Cortex of kidney (tissue), 1 donor: ENCODE measurements around the gene LNPK.
"Not testable (repeated sequence)": the region's sequence is repeated elsewhere in the genome, so short reads cannot be mapped to it uniquely, and the experiment has no call there.

Source experiments
- DNase-seq: peaks from one replicate; lab custom pipeline; 2025; lab: John Stamatoyannopoulos, UW

LNPK gene

DNA sequence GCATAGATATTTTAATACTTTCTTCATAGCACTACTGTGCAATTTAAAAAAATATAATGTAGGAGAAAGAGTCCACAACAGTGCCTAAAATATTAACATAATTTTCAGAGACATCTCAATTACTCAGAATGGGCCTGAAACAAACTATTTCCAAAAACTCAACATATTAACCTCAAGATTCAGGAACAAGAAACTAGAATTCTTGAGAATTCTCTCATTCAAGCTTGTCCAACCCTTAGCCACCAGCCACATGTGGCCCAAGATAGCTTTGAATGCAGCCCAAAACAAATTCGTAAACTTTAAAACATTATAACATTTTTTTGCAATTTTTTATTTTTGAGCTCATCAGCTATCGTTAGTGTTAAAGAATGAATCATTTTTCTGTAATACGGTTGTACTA, 35.2 kb downstream of the LNPK start:
- DNase-seq: no peak

DNA sequence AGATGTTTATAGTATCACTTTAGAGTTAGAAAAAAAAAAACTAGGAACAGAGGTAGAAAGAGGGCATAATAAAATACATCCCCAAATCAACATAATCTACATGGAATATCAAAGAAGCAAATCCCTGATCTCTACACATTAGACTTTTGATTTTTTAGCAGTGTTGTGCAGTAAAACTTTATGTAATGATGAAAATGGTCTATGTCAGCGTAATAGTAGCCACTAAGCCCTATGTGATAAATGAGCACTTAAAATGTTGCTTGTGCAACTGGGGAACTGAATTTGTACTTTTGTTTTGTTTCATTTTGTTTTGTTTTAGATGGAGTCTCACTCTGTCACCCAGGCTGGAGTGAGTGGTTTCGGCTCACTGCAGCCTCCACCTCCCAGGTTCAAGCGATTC, 36.3 kb downstream of the LNPK start:
- no peak for DNase-seq

DNA sequence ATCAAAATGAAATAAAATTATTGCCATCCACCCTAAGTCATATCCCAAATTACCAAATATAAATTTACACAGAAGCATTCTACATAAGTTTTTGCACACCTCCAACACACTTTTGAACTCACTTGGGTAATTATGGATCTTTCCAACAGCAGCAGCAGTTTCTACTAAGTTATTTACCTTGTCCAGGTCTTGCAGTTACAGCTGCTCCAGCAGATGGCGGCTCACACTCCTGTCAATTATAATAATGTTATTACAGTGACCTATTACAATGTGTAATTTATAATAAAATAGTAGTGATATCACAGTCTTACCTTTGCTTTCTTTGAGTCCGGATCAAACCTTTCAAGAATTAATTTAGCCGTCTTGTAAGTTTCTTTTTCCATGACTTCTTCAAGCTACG, 37.9 kb downstream of the LNPK start:
- DNase-seq: no peak

DNA sequence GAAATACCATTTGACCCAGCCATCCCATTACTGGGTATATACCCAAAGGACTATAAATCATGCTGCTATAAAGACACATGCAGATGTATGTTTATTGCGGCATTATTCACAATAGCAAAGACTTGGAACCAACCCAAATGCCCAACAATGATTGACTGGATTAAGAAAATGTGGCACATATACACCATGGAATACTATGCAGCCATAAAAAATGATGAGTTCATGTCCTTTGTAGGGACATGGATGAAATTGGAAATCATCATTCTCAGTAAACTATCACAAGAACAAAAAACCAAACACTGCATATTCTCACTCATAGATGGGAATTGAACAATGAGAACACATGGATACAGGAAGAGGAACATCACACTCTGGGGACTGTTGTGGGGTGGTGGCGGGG, 38.9 kb downstream of the LNPK start:
- not testable (repeated sequence) for DNase-seq

DNA sequence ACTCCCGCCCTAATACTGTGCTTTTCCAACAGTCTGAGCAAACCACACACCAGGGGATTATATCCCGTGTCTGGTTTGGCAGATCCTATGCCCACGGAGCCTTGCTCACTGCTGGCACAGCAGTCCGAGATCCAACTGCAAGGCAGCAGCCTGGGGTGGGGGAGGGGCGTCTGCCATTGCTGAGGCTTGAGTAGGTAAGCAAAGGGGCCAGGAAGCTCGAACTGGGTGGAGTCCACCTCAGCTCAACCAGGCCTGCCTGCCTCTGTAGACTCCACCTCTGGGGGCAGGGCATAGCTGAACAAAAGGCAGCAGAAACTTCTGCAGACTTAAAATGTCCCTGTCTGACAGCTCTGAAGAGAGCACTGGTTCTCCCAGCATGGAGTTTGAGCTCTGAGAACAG, 44.2 kb downstream of the LNPK start:
- DNase-seq: no peak

DNA sequence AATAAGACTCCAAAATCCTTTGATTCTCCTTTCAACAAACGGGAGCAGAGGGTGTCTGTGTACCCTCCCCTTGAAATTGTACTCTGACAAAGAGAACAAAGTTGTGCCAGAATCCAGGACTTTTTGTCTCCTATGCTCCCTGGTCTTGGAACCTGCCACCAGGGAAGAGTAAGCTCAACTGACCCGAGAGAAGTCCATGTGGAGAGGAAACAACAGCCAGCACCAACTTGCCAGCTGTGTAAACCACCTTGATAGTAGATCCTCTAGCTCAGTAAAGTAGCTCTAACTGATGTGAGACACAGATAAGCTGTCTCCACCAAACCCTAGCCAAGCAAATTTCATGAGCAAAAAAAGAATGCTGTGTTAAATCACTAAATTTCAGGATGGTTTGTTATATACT, 46.9 kb downstream of the LNPK start:
- DNase-seq: no peak

DNA sequence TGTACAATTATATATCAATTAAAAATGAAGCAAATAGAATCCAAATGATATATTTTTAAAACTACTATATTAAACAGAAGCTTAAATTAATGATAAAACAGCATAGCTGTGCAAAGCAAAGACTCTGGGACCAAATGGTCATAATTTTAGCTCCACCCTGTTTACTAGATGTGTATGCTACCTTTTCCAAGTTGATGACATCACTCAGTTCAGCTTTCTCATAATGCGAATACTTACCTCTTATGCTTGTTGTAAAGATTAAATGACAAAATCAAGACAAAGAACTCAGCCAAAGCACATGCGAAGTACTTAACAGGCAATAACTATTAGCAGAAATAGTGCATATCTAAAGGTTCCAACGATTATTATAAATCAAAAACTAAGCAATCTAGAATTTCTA, 51.6 kb downstream of the LNPK start:
- DNase-seq: no peak

DNA sequence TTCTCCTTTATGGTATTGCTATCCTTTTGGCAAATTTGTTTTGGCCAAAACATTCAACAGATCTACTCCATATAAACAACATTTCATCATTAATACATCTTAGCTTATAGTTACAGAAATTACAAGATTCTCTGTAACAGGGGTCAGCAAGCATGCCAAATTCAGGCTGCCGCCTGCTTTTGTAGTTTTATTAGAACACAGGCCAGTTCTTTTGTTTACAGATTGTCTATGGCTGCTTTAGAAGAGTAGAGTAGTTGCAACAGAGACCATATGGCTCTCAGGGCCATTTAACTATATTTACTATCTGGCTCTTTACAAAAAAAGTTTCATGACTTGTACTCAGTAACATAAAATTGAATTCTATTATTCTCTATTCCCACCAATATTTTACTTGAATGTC, 53.9 kb downstream of the LNPK start:
- DNase-seq: no peak

DNA sequence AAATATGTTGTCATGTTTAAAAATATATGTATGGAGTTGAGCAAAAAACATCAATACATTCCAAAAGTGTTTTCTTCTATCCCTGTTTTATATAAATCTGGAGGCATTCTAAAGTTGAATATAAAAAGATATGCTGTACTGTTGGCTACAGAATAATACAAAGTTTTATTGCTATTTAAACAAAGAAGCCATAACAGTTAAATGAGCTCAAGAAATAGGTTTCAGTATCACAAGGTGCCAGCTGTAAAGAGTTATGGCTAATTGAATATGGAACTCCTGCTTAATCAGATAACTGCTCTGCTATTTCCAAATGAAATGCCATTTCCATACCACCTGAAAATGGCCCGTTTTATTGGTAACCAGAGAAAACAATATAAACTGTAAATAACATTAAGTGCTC, 55.0 kb downstream of the LNPK start:
- no peak for DNase-seq

DNA sequence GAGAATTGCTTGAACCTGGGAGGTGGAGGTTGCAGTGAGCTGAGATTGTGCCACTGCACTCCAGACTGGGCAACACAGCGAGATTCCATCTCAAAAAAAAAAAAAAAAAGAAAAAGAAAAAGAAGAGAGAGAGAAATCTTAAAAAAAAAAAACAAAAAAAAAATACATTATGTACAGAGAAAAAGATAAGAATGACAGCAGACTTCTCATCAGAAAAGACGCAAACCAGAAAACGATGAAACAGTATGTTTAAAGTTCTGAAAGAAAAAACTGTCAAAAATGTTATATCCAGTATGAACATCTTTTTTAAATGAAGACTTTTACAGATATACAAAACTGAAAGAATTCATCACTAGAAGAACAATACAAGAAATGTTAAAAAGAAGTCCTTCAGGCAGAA, 60.4 kb downstream of the LNPK start:
- no peak for DNase-seq

DNA sequence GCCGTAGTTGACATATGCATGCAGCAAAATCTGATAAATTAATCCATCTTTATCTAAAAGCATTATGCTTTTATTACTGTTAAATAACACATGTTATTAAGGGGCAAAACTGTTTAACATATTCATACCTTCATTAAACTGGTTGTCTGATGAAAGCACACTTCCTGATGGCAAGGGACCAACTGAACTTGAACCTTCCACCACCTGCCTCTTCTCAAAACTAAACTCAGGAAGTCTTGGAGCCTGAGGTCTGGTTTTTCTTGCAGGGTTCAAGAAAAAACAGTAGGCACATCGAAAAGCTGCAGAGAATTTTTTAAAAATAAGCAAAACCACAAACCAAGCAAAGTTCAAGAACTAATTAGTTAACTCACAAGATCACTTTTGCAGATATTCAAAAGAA, 64.9 kb downstream of the LNPK start:
- no peak for DNase-seq

DNA sequence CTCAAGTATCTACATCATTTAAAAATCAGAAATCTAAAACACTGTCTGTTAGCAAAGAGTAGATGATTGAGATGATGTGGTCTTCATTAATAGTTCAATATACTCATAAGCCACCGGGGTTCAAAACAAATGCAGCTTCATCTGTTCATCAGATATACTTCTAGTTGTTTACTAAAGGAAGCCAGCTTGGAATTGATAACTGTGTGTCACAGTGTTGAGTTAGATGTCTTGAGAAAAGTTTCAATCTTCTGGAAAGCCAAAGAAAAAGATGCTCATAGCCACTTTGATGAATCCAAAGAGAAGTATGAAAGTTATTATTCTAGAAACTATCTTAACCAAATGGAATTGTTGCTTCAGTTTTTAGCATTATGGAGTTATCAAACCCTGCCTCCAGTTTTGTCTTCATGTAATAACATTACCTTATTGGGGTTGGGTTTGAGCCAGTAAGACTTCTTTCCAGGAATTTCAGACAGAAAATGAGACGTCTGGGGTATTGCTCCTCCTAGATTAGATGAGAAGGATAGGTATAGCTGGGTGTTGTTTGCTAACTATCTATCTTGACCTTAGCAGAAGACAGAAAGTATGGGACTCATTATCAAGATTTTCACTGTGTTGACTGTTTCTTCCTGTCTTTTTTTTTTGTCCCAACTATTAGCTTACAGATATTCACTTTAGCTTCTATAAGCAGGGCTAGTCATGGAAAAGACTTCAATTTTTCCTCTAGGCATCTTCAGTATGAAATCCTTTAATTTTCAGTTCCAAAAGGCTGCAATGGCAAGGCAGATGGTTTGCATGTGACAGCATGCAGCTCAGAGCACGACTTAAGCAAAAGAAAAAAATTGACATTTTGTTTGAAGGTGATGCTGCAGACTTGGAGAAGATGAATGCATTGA, 66.5 kb downstream of the LNPK start:
- no peak for DNase-seq

DNA sequence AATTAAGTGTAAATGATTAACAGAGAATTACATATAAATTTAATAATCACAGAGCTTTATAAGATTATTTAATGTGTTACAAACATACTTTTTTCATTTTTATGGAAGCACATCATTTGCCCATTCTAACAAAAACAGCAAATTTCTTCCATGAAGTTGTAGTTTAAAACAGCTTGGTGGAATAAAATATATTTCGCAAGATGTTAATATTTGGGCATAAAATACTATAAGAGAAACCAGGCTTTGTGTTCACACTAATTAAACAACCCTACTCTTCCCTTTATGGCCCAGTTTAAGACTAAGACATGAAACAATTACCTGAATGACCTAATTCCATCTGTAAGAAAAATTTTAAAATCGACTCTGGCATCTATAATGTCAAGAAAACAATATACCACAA, 69.4 kb downstream of the LNPK start:
- DNase-seq: no peak

DNA sequence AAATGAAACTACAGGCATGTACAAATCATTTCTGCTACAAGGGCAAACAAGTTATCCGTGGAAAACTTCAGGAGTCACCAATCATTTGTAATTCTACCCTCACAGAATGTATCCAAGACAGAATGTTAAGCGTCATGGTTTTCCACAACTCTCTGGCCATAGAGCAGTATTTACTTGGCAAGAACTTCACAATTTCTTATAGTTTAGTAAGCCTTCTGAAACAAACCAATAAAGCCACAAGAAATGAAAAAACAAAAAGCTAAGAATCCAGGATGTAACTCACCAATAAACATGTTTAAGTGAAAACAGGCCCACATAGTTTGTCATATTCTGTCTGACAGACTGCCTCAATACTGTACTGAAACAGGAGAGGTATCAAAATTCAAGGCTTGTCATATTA, 70.3 kb downstream of the LNPK start:
- no peak for DNase-seq

DNA sequence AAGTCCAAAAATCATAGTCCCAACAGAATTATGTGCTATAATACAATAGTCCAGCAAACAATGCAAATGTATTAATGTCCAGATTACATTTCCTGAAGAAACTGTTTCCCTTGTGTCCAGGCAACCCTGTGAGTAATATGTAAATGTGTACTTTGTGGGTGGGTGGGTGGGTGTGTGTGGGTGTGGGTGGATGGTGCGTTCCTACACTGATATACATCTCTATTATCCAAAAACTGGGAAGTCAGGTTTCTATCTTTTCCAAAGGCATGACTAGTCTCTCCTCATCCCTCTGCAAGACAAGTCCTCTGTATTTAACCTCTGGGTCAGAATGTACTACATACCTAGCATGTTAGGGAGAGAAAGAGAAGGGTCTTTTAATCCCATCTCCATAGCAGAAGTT, 71.6 kb downstream of the LNPK start:
- DNase-seq: no peak

DNA sequence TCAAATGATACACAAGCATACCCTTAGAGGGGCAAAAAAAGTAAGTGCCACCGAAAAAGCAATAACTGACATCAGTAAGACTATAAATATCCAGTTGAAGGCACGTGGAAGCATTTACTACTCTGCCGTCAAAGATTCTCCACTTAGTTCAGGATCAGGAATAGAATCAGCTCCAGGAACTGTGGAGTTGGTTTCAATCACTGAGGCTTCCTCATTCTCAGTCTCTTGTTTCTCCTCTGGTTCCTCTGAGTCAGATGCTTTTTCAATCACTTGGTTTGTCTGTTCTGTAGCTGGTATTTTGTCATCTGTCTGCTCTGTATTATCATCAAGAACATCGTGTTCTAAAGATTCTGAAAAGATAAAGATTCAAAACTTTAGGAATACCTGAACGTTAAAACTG, 72.2 kb downstream of the LNPK start:
- no peak for DNase-seq

DNA sequence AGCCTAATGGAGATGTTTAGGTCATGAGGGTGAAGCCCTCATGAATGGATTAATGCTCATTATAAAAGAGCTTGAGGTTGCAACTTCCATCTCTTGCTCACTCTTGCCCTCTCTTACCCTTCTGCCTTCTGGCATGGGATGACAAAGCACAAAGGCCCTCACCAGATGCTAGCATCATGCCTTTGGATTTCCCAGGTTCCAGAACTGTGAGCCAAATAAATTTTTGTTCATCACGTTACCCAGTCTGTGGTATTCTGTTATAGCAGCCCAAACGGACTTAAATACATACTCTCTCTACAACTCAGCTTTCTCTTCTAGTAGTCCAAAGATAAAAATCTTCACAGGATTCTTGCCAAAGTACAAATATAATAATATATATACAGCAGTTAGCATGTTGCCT, 75.8 kb downstream of the LNPK start:
- no peak for DNase-seq

DNA sequence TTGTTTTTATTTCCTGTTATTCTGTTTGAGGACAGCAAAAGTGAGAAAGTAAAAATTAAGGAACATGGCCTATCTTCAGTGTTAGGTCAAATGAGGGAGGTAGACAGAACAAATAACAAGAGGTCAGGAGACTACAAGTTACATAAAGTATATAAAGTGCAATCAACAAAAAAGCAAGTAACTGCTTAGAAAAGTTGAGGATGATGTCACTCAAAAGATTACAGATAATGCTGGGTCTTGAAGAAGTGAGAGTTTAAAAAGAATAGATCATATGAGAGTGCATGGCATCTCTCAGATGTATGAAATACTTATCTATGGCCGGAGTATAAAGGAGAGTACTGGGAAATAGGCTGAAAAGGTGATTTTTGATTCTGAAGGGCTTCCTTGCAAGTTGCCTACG, 79.9 kb downstream of the LNPK start:
- no peak for DNase-seq

DNA sequence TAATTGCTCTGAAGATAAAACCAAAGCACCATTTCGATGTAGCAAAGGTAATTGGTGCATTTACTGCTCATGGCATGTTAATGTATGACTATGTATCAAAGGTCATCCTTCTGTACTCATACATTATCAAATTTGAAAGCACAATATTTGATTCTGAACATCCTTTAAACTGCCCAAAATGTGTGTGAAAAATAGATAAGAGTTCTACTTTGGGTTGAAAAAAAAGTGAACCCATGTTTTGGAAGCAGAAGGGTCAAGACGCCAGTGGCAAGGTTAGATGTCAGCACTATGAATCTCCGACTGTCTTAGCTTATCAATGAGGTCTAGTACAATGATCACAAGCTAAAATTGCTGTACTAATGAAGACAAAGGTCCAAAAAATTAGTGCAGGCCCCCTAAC, 83.1 kb downstream of the LNPK start:
- no peak for DNase-seq

DNA sequence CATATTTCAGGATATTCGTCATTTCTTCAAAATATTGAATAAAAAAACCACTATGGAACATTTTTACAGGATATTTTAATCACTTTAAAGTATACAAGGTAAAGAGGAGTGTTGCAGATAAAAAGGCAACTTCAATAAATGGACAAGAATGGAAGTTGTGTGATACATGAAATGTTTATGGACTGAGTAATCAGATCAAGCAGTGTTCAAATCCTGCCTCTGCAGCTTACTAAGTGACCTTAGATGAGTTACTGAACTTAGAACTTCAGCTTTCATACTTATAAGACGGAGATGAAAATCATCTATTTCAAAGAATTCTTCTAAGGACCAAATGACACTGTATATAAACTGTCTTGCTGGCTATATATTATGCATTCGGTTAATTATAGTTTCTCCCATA, 87.2 kb downstream of the LNPK start:
- no peak for DNase-seq

DNA sequence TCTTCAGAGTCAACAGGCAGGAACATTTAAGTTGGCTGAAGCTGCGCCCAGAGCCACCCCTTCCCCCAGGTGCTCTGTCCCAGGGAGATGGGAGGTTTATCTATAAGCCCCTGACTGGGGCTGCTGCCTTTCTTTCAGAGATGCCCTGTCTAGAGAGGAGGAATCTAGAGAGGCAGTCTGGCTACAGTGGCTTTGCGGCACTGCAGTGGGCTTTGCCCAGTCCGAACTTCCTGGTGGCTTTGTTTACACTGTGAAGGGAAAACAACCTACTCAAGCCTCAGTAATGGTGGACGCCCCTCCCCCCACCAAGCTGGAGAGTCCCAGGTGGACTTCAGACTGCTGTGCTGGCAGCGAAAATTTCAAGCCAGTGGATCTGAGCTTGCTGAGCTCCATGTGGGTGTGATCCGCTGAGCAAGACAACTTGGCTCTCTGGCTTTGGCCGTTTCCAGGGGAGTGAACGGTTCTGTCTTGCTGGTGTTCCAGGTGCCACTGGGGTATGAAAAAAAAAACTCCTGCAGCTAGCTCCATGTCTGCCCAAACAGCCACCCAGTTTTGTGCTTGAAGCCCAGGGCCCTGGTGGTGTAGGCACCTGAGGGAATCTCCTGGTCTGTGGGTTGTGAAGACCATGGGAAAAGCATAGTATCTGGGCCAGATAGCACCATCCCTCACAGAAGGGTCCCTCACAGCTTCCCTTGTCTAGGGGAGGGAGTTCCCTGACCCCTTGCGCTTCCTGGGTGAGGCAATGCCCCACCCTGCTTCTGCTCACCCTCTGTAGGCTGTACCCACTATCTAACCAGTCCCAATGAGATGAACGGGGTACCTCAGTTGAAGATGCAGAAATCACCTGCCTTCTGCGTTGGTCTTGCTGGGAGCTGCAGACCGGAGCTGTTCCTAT, 88.0 kb downstream of the LNPK start:
- not testable (repeated sequence) for DNase-seq

DNA sequence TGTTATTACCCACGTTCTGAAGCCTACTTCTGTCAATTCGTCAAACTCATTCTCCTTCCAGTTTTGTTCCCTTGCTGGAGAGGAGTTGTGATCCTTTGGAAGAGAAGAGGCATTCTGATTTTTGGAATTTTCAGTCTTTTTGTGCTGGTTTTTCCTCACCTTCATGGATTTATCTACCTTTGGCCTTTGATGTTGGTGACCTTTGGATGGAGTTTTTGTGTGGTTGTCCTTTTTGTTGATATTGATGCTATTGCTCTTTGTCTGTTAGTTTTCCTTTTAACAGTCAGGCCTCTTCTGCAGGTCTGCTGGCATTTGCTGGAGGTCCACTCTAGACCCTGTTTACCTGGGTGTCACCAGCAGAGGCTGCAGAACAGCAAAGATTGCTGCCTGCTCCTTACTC, 88.8 kb downstream of the LNPK start:
- DNase-seq: not testable (repeated sequence)

DNA sequence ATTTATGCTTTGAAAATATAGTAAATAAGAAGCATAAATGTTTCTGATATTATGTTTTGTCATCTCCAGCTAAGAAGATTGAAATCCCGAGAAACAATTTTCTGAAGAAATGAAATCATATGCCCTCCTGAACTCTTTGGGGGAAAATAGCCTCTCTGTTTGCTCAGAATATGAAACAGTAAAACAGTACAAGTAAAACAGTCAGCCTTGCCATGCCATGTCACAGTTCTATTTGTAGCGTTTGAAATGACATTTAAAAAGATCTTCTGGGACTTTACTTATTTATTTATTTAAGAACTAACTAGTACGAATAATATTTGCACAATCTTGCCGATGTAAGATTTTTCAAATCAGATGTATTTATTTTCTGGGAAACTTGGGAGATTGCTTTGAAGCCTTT, 98.0 kb downstream of the LNPK start:
- DNase-seq: no peak
